GM12891 (cell line): ENCODE results near the gene MCM9.

Source experiments
- DNase-seq: peaks from one replicate; pipeline ENCODE4 v3.0.0; 2011; ENCODE audit warnings: low spot score; ENCODE audit not compliant: insufficient read length
- FAIRE-seq: peaks from 2 replicates; lab custom pipeline; 2011; peaks lifted over from hg19 to GRCh38; lab: Jason Lieb, UNC
- PAX5 ChIP-seq: IDR thresholded peaks from 2 replicates; pipeline ENCODE4 v1.6.1; 2011; ENCODE audit warnings: low read length, moderate library complexity, mild to moderate bottlenecking; ENCODE audit not compliant: insufficient read depth, severe bottlenecking
- POLR2A ChIP-seq: IDR thresholded peaks from 2 replicates; pipeline ENCODE4 v1.6.1; 2011; ENCODE audit warnings: low read depth, low read length, control low read depth
- POLR2AphosphoS5 ChIP-seq: IDR thresholded peaks from 2 replicates; pipeline ENCODE4 v1.6.1; 2011; ENCODE audit warnings: low read depth, low read length, control low read depth
- POU2F2 ChIP-seq: IDR thresholded peaks from 2 replicates; pipeline ENCODE4 v1.6.1; 2011; ENCODE audit warnings: low read depth, mild to moderate bottlenecking, control low read depth, low read length, moderate library complexity
- SPI1 ChIP-seq: IDR thresholded peaks from 2 replicates; pipeline ENCODE4 v1.6.1; 2011; ENCODE audit warnings: low read depth, low read length, control low read depth
- TAF1 ChIP-seq: IDR thresholded peaks from 2 replicates; pipeline ENCODE4 v1.6.1; 2011; ENCODE audit warnings: low read depth, low read length, control low read depth

The MCM9 gene

DNA sequence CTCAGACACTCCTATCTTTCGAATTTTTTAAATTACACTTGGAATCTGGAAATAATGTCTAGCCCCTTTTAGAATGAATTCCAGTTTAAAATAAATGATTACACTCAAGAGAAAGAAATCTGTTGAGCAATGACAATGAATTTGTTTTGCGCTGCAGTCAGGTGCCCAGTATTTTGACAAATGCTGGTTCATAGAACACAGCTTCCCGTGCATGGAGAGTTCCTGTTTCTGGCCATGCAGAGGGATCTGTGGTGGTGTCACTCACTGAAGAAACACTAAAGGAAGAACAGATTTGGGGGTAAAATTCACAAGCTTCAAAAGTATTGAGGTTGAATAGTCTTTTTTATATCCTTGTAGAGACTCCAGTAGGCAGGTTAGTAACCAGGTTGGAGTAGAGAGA, 170.2 kb downstream of the MCM9 start:
- no peak for TF ChIP-seq POLR2A
- TF ChIP-seq SPI1 = no peak
- TF ChIP-seq PAX5 = no peak
- TF ChIP-seq TAF1 = no peak
- no peak for TF ChIP-seq POU2F2
- TF ChIP-seq POLR2AphosphoS5 = no peak
- FAIRE-seq = no peak
- no peak for DNase-seq
